ENCODE results near the gene AQP12A. TPM values are rescaled to one million over a fixed set of nuclear protein-coding genes. Genes with fewer than 3 reads are reported as not detected.

Gene AQP12A
- total and polyA plus RNA-seq, 9 of the 15 experiments (the other 6 are each of a cell fraction or from before 2014, with no cell fraction given): not detected

DNA sequence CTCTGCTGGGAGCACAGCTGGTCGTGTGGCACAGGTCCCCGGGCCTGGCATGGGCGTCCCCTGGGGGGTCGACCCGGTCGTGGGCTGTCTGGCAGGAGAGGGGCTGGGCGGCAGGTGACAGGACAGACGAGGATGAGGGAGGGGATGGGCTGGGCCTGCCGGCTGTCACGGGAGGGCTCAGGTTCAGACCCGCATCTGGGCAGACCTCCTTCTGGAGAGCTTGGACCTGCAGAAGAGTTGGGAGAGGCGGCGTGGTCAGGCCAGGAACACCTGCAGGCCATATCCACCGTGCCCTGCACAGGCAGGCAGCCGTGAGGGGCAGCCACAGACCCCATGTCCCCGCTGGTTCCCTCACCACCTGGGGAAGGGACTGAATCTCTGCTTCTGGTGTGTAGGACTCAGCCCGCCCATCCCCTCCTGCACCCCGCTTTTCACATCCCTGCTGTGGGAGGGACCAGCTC lies 25.5 kb downstream of the AQP12A start:
- FAIRE-seq (no peak), DNase-seq (ENCODE audit: extremely low read depth in 1 of 4, low spot score in 3 of 4) (no peak), ATAC-seq (no peak)
- H3K4me3 ChIP-seq: no peak overlapping the region
- H3K9me1 ChIP-seq (ENCODE audit: control insufficient read depth, insufficient read depth, low read length): no peaks in the 10 kb centered on the region
- ChIA-PET CTCF (ENCODE audit: low intra/inter-chr PET ratio) (no interaction called here), POLR2A (no interaction called here)
- peaks cover 7 to 91% of the 10 kb centered on the region in 2 experiments; a peak in 3 of 5 replicates for H3K27me3 ChIP-seq (ENCODE audit: control insufficient read depth in 2 of 2, insufficient read depth in 2 of 2, low read length in 2 of 2)
- in situ Hi-C loops (cut with MboI) (no loop called here), intact Hi-C loops (cut with micrococcal nuclease) (no loop called here)
- H3K27ac ChIP-seq (ENCODE audit: extremely low read depth, low read depth, low read length): no peak overlapping the region
- H3K9me3 ChIP-seq (replicated peaks; ENCODE audit: control insufficient read depth, insufficient read depth, low read depth, low read length): no peaks in the 10 kb centered on the region
- H3K4me1 ChIP-seq (replicated peaks in 1 of 2; ENCODE audit: control insufficient read depth in 2 of 2, insufficient read depth in 2 of 2, low read length in 2 of 2): no peaks in the 10 kb centered on the region; a peak in 1 of 5 replicates
- no peak for TF ChIP-seq ZNF212 (CRISPR knock-in tag; IDR thresholded peaks at IDR 0.05)
- TF ChIP-seq ZBTB34 (CRISPR knock-in tag; IDR thresholded peaks at IDR 0.05): no peak
- TF ChIP-seq, protein P1, sequence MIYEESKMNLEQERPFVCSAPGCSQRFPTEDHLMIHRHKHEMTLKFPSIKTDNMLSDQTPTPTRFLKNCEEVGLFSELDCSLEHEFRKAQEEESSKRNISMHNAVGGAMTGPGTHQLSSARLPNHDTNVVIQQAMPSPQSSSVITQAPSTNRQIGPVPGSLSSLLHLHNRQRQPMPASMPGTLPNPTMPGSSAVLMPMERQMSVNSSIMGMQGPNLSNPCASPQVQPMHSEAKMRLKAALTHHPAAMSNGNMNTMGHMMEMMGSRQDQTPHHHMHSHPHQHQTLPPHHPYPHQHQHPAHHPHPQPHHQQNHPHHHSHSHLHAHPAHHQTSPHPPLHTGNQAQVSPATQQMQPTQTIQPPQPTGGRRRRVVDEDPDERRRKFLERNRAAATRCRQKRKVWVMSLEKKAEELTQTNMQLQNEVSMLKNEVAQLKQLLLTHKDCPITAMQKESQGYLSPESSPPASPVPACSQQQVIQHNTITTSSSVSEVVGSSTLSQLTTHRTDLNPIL (CRISPR knock-in tag; IDR thresholded peaks at IDR 0.05): no peak
- TF ChIP-seq TSC22D4 (tag; IDR thresholded peaks at IDR 0.05): no peak
- no peak for TF ChIP-seq TCF3 (CRISPR knock-in tag; IDR thresholded peaks at IDR 0.05)
- TF ChIP-seq POLR3A (IDR thresholded peaks at IDR 0.05; ENCODE audit: borderline replicate concordance, extremely low read depth, insufficient read depth, insufficient read length): no peak
- no peak for TF ChIP-seq IRF2 (CRISPR knock-in tag; IDR thresholded peaks at IDR 0.05)
- no peak for TF ChIP-seq STAG1 (CRISPR knock-in tag; IDR thresholded peaks at IDR 0.05; ENCODE audit: borderline replicate concordance)
- no peak for TF ChIP-seq CTCF (IDR thresholded peaks at IDR 0.05 in 2 of 3, conservative IDR thresholded peaks at IDR 0.05 in 1 of 3; ENCODE audit: insufficient read depth in 2 of 3, low read depth in 1 of 3, low read length in 3 of 3)
- no peak for TF ChIP-seq CEBPB (tag; IDR thresholded peaks at IDR 0.05)
- TF ChIP-seq ZNF121 (CRISPR knock-in tag; conservative IDR thresholded peaks at IDR 0.05): no peak
- TF ChIP-seq ZZZ3 (IDR thresholded peaks at IDR 0.05): no peak
- no peak for TF ChIP-seq RAD21 (CRISPR knock-in tag; conservative IDR thresholded peaks at IDR 0.05 in 1 of 2, IDR thresholded peaks at IDR 0.05 in 1 of 2)
- no peak for TF ChIP-seq HSF4 (CRISPR knock-in tag; IDR thresholded peaks at IDR 0.05; ENCODE audit: borderline replicate concordance)
- TF ChIP-seq COPS2 (conservative IDR thresholded peaks at IDR 0.05): no peak
- no peak for TF ChIP-seq HMG20B (CRISPR knock-in tag; IDR thresholded peaks at IDR 0.05)
- no peaks in the 10 kb centered on the region for H4K20me1 ChIP-seq (replicated peaks; ENCODE audit: control insufficient read depth, insufficient read depth, low read length)
- BruUV-seq (replicated peaks): no TSS peak
- under 1% methylated on average over 15 of the region's 18 CpGs for WGBS (ENCODE audit: insufficient coverage, low coverage, missing lambda C conversion rate)
- H2AFZ ChIP-seq (ENCODE audit: low read depth, low read length): no peak overlapping the region
- H3K4me2 ChIP-seq (ENCODE audit: insufficient read depth, low read length): no peak overlapping the region
- no peak overlapping the region for H3K9ac ChIP-seq (ENCODE audit: insufficient read depth in 1 of 2, low read depth in 2 of 2, low read length in 2 of 2)
- H3K36me3 ChIP-seq (ENCODE audit: control insufficient read depth, insufficient read depth, low read length): no peaks in the 10 kb centered on the region
- no peaks in the 10 kb centered on the region for H3K79me2 ChIP-seq (ENCODE audit: control insufficient read depth, insufficient read depth, low read length)
